ENCODE measurements around the gene OR10A3.
A peak's percentile ranks its signal among the peaks of the same experiment; 100 is the strongest.

The OR10A3 gene

DNA sequence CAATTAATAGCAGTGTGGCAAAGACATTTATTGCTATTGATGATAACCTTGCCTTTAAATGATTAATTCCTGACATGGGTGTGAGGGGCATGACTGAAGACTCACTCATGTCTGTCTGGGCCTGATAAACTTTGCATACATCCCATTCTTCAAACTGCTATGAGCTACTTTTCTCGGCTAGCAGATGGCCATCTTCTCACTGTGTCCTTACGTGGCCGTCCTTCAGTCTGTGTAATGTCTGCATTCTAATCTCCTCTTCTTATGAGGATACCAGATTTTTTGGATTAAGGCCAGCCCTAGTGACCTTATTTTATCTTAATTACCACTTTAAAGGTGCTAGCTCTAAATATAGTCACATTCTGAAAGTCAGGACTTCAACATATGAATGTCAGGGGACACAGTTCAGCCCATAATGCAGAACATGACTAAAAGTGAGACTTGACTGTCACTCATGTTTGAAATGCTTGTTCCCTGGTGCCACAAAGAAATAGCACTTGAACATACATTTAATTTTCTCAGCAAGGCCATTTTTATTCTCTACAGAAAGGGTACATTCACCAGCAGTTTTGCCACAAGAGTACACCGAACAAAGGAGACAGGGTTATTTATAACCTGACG, 42.7 kb downstream of the OR10A3 start:
- TF ChIP-seq, protein P1, sequence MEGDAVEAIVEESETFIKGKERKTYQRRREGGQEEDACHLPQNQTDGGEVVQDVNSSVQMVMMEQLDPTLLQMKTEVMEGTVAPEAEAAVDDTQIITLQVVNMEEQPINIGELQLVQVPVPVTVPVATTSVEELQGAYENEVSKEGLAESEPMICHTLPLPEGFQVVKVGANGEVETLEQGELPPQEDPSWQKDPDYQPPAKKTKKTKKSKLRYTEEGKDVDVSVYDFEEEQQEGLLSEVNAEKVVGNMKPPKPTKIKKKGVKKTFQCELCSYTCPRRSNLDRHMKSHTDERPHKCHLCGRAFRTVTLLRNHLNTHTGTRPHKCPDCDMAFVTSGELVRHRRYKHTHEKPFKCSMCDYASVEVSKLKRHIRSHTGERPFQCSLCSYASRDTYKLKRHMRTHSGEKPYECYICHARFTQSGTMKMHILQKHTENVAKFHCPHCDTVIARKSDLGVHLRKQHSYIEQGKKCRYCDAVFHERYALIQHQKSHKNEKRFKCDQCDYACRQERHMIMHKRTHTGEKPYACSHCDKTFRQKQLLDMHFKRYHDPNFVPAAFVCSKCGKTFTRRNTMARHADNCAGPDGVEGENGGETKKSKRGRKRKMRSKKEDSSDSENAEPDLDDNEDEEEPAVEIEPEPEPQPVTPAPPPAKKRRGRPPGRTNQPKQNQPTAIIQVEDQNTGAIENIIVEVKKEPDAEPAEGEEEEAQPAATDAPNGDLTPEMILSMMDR (IDR thresholded peaks at IDR 0.05; ENCODE audit: control extremely low read depth, extremely low read depth, low read depth, missing control alignments), result no peak
- no peak for DNase-seq (ENCODE audit: extremely low spot score)
- CTCF ChIA-PET, result no interaction called here
- POLR2A ChIA-PET, result no interaction called here

DNA sequence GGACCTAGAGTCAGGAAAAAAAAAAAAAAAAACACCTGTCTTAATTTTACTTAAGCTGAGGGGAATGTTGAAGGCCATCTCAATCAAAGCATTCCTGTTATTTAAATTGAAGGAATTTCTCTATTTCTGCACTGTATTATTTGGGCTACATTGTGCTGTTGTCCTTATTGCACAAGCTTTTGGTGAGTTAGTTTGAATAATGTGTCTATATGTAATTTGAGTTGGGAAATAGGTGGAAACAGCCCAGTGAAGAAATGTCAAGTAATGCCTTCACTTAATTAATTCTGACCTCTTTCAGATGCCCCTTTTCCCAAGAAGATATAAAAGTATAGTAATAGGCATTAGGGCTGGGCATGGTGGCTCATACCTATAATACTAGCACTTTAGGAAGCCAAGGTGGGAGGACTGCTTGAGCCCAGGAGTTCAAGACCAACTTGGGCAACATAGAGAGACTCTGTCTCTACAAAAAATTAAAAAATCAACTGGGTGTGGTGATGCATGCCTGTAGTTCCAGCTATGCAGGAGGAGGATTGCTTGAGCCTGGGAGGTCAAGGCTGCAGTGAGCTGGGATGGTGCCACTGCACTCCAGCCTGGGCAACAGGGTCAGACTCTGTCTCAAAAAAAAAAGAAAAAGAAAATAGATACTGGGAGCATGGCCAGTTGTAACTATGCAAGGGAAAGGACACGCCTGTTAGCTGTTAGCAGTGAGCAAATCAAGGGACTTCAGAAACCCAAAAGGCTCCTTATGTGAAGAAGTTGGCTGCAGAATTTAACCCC, 45.3 kb downstream of the OR10A3 start:
- TF ChIP-seq, protein P1 (IDR thresholded peaks at IDR 0.05; ENCODE audit: control extremely low read depth, extremely low read depth, low read depth, missing control alignments), result no peak
- ChIA-PET CTCF (interaction anchor here (1.5 to 7.0 kb wide), 4 partner anchors 12 to 203 kb away, joined by 5 to 72 read pairs (median 21); partner anchors contain the start of gene EIF3F), POLR2A (no interaction called here)
- no peak for DNase-seq (ENCODE audit: extremely low spot score)

DNA sequence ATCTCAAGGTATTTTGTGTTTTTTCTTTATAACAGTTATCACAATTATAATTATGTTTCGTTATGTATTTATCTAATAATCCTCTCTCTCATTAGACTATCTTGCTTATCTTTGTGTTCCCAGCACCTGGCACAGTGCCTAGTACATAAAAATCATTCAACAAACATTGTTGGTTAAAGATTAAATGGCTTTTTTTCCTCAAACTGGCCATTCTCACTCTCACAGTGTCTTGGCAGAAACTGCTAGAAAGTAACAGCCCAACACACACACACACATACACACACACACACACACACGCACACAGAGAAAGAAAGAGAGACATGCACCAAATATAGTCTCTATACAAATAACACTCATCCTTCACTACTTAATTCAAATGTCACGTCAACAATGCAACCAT, 47.3 kb downstream of the OR10A3 start:
- DNase-seq (ENCODE audit: extremely low spot score), result no peak
- POLR2A ChIA-PET, result no interaction called here
- CTCF ChIA-PET, result interaction anchor here (1.5 to 7.0 kb wide), 4 partner anchors 10 to 205 kb away, joined by 3 to 72 read pairs (median 21); partner anchors contain the start of gene EIF3F
- TF ChIP-seq, protein P1 (IDR thresholded peaks at IDR 0.05; ENCODE audit: control extremely low read depth, extremely low read depth, low read depth, missing control alignments), result no peak

DNA sequence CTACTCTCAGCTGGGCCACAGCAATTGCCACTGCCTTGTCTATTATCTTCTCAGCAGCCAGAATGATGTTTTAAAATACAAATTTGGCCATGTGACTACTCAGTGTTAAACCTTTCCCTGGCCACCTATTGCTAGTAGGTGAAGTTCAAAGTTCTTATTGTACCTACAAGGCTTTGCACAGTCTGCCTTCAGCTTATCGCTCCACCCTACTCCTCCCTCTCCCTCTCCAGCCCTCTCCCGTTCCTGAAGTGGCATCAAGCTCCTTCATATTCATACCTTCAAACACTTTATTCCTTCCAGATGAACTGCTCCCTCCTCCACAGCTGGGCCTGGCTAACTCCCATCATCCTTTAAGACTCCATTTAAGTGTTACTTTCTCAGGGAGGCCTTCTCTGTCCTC, 47.7 kb downstream of the OR10A3 start:
- POLR2A ChIA-PET, result no interaction called here
- no peak for DNase-seq (ENCODE audit: extremely low spot score)
- CTCF ChIA-PET, result interaction anchor here (1.6 to 7.0 kb wide), 4 partner anchors 9 to 205 kb away, joined by 3 to 72 read pairs (median 28); partner anchors contain the start of gene EIF3F
- TF ChIP-seq, protein P1 (IDR thresholded peaks at IDR 0.05; ENCODE audit: control extremely low read depth, extremely low read depth, low read depth, missing control alignments), result no peak

DNA sequence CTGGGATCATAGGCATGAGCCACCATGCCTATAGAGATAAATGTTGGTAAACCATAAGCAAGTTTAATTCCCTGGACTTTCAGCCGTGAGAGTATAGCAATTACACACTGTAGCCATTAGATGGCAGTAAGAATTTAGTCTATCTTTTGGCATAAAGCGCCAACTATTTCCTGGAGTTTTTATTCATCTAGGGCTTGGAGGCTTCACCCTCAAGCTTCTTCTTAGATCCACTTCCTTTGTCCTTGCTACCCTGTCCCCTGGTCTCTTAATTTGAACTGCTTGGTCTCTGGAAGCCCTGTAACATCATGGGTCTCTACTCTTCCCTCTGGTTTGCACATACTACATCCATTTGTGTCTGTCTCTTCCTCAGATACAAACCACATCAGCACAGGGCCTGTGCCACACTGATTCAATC, 48.7 kb downstream of the OR10A3 start:
- ChIA-PET POLR2A (no interaction called here), CTCF (interaction anchor here (0.6 to 7.0 kb wide), 12 partner anchors 9 to 206 kb away, joined by 3 to 72 read pairs (median 8); partner anchors contain the start of gene EIF3F)
- peak; percentile 52 for DNase-seq (ENCODE audit: extremely low spot score)

DNA sequence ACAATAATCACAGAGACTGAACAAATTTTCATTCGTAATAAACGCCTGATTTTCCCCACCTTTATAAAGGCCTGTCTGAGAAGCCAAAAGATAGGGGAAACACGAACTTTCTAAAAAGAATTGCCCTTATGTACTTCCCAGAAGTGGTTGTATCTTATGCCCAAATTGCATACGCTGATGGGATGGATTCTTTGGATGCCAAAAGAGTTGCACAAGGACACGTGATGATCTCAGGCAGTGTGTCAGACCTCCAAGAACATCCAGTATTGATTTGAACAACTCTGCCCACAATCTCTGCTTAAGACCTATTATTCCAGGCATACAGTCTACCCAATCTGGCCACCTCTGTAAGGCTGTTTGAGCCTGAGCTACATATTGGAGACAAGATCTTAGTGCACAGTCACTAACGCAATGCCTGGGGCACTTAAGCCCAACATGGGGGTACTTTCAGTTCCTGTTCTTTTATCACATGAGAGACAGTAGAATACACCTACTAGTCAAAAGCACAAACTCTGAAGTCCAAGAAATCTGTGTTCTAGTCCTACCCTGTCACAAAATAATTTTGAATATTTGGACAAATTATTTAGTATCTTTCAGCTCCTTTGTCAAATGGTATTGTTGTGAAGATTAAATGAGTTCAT, 49.3 kb downstream of the OR10A3 start:
- no peak for DNase-seq (ENCODE audit: extremely low spot score)
- ChIA-PET CTCF (interaction anchor here (0.6 to 7.0 kb wide), 12 partner anchors 9 to 207 kb away, joined by 3 to 72 read pairs (median 8); partner anchors contain the start of gene EIF3F), POLR2A (no interaction called here)
- TF ChIP-seq, protein P1 (IDR thresholded peaks at IDR 0.05; ENCODE audit: control extremely low read depth, extremely low read depth, low read depth, missing control alignments), result no peak

More for the DNA sequence above, 48.7 kb downstream of the OR10A3 start:
- TF ChIP-seq, protein P1 (IDR thresholded peaks at IDR 0.05; ENCODE audit: control extremely low read depth, extremely low read depth, low read depth, missing control alignments), result peak; percentile 67
